Measurements from ENCODE around the gene SLC34A1.

GRCh38 chr5:177419046-177419445 lies 34.8 kb downstream of the SLC34A1 start:
- TF ChIP-seq CTCF (IDR thresholded peaks at IDR 0.05; ENCODE audit: insufficient read depth, low read depth, low read length) = no peak
- no peak for TF ChIP-seq EZH2 (IDR thresholded peaks at IDR 0.05; ENCODE audit: insufficient read depth, low read length)

Data from astrocyte (in vitro differentiated cells and primary cell).